WERI-Rb-1 (cell line): ENCODE data around the gene PPM1L.

ENCODE experiments used
- DNase-seq: peaks from one replicate; pipeline ENCODE4 v3.0.0-alpha.2; 2020
- H3K27ac ChIP-seq: fragments of 250-450 bp; sonication (Bioruptor Pico); 2 replicates; pipeline ENCODE4 v1.5.1; 2020; ENCODE audit warnings: mild to moderate bottlenecking, moderate library complexity
- H3K27me3 ChIP-seq: fragments of 250-450 bp; sonication (Bioruptor Pico); 2 replicates; pipeline ENCODE4 v1.5.1; 2021; ENCODE audit warnings: mild to moderate bottlenecking, low read depth, moderate library complexity; ENCODE audit not compliant: insufficient read depth, severe bottlenecking
- H3K36me3 ChIP-seq: fragments of 250-450 bp; sonication (Bioruptor Pico); 2 replicates; pipeline ENCODE4 v1.5.1; 2020; ENCODE audit warnings: mild to moderate bottlenecking, moderate library complexity
- H3K4me3 ChIP-seq: 2 replicates; pipeline ENCODE4 v1.5.1; 2011; ENCODE audit warnings: low read depth, mild to moderate bottlenecking, control low read depth, low read length
- H3K9me3 ChIP-seq: fragments of 250-450 bp; sonication (Bioruptor Pico); 2 replicates; pipeline ENCODE4 v1.5.1; 2021; ENCODE audit warnings: mild to moderate bottlenecking, moderate library complexity; ENCODE audit not compliant: severe bottlenecking
- CTCF ChIP-seq: IDR thresholded peaks from 2 replicates; pipeline ENCODE4 v1.5.1; 2011; ENCODE audit warnings: low read depth, mild to moderate bottlenecking, control low read depth, inconsistent platforms, low read length

The PPM1L gene

GRCh38 chr3:160810362-160811236 lies 54.6 kb downstream of the PPM1L start:
- TF ChIP-seq CTCF: no peak
- no peak for DNase-seq

DNA sequence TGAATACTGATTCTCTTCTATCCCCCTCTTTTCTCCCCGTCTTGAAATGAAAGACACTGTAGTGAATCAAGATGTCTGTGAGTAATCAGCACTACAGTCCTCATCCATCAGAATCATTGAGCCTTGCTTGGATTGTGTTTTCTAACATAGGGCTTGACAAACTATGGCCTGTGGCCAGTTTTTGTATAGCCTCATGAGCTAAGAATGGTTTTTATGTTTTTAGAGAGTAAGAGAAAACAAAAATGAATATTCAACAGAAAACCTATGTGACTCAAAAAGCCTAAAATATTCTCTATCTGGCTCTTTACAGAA lies 55.2 kb downstream of the PPM1L start:
- H3K27me3 ChIP-seq: no peaks in the 10 kb centered on the region
- no peaks in the 10 kb centered on the region for H3K9me3 ChIP-seq
- no peak for DNase-seq
- no peak overlapping the region for H3K27ac ChIP-seq
- TF ChIP-seq CTCF: no peak
- no peaks in the 10 kb centered on the region for H3K36me3 ChIP-seq
- H3K4me3 ChIP-seq: no peak overlapping the region

More at GRCh38 chr3:160810362-160811236, 54.6 kb downstream of the PPM1L start:
- Histone ChIP-seq H3K36me3 (no peaks in the 10 kb centered on the region), H3K4me3 (no peak overlapping the region), H3K27ac (no peak overlapping the region), H3K9me3 (no peaks in the 10 kb centered on the region), H3K27me3 (no peaks in the 10 kb centered on the region)

- H3K9me3 ChIP-seq: no peaks in the 10 kb centered on the region
- no peak overlapping the region for H3K4me3 ChIP-seq
- TF ChIP-seq CTCF: no peak
- DNase-seq: no peak
- H3K36me3 ChIP-seq: no peaks in the 10 kb centered on the region
- H3K27me3 ChIP-seq: no peaks in the 10 kb centered on the region
- no peak overlapping the region for H3K27ac ChIP-seq
Observed at GRCh38 chr3:160812304-160812703, 56.3 kb downstream of the PPM1L start.

GRCh38 chr3:160815280-160815679 lies 59.2 kb downstream of the PPM1L start:
- DNase-seq: no peak
- H3K36me3 ChIP-seq: no peaks in the 10 kb centered on the region

DNA sequence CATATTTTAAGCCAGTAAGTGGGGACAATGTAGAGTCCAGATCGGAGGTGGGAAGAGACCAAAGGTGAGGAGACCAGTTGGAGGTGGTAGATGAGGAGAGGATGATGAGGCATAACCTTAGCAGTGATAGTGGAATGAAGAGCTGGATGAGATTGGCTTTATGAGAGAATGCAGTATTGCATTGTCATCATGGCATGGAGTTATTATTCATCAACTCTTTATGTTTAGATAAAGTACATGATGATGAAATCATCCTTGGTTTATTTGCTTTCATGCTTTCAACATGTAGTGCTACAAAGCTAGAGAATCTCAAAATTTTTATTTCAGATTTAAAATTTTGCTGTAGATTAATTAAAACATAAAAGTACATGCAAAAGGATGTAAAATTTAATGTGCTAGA lies 64.0 kb downstream of the PPM1L start:
- no peak for TF ChIP-seq CTCF
- no peak overlapping the region for H3K27ac ChIP-seq
- H3K4me3 ChIP-seq: no peak overlapping the region
- no peaks in the 10 kb centered on the region for H3K9me3 ChIP-seq
- DNase-seq: no peak
- no peaks in the 10 kb centered on the region for H3K27me3 ChIP-seq
- no peaks in the 10 kb centered on the region for H3K36me3 ChIP-seq

More at GRCh38 chr3:160815280-160815679, 59.2 kb downstream of the PPM1L start:
- Histone ChIP-seq H3K4me3 (no peak overlapping the region), H3K27me3 (no peaks in the 10 kb centered on the region), H3K9me3 (no peaks in the 10 kb centered on the region), H3K27ac (no peak overlapping the region)
- TF ChIP-seq CTCF: no peak

- TF ChIP-seq CTCF: no peak
- no peak for DNase-seq
- H3K9me3 ChIP-seq: no peaks in the 10 kb centered on the region
- H3K27ac ChIP-seq: no peak overlapping the region
- H3K36me3 ChIP-seq: no peaks in the 10 kb centered on the region
- H3K27me3 ChIP-seq: no peaks in the 10 kb centered on the region
- no peak overlapping the region for H3K4me3 ChIP-seq
Observed at GRCh38 chr3:160820430-160820829, 64.4 kb downstream of the PPM1L start.
